ENCODE data around the gene SMC5.

DNA sequence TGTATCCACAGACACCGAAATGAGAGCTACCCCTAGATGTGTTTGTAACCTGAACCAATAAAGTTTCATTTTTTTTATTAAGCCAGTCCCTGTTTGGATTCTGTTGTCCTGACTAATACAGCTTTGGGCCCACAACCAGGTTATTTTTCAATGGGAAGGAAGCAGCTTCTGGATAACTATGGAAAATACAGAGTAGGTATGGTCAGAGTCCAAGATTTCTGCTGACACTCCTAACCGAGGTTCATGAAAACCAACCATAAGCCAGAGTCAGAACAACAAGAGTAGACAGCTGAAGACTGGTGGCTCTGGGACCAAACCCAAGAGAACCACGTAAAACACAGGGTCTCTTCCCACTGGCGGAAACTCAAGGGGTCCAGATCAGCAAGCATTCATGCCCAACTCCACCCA is 144.8 kb downstream of the SMC5 start:
- TF ChIP-seq, protein P1, sequence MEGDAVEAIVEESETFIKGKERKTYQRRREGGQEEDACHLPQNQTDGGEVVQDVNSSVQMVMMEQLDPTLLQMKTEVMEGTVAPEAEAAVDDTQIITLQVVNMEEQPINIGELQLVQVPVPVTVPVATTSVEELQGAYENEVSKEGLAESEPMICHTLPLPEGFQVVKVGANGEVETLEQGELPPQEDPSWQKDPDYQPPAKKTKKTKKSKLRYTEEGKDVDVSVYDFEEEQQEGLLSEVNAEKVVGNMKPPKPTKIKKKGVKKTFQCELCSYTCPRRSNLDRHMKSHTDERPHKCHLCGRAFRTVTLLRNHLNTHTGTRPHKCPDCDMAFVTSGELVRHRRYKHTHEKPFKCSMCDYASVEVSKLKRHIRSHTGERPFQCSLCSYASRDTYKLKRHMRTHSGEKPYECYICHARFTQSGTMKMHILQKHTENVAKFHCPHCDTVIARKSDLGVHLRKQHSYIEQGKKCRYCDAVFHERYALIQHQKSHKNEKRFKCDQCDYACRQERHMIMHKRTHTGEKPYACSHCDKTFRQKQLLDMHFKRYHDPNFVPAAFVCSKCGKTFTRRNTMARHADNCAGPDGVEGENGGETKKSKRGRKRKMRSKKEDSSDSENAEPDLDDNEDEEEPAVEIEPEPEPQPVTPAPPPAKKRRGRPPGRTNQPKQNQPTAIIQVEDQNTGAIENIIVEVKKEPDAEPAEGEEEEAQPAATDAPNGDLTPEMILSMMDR (conservative IDR thresholded peaks at IDR 0.05 in 1 of 2, IDR thresholded peaks at IDR 0.05 in 1 of 2; ENCODE audit: extremely low read depth in 1 of 2, insufficient read depth in 1 of 2, low read depth in 1 of 2, low read length in 2 of 2): no peak
- no peak for TF ChIP-seq EZH2 (IDR thresholded peaks at IDR 0.05; ENCODE audit: borderline replicate concordance, low read length)

All from mammary epithelial cell (primary cell).